Ovary (tissue), 9 donors: ENCODE data around the gene SHC3. TPM values are rescaled to one million over a fixed set of nuclear protein-coding genes. Genes with fewer than 3 reads are reported as not detected.

Experiments used
- DNase-seq, 5 donors: peaks; one replicate each; pipeline ENCODE4 v3.0.0-alpha.2; 2019 to 2020
- H3K27ac ChIP-seq, 2 donors: fragments of 200-600 bp; one replicate each; pipeline versions ENCODE4 v1.5.1 to v1.8.0; 2019 to 2022
- H3K27me3 ChIP-seq: fragments of 200-600 bp; one replicate; pipeline ENCODE4 v1.8.0; 2022
- H3K36me3 ChIP-seq: fragments of 200-600 bp; sonication (generic); one replicate; pipeline ENCODE4 v1.5.1; 2019
- H3K4me1 ChIP-seq: one replicate; pipeline ENCODE4 v1.8.1; 2013; ENCODE audit warnings: mild to moderate bottlenecking, moderate library complexity; ENCODE audit not compliant: insufficient read depth
- H3K4me3 ChIP-seq: fragments of 200-600 bp; sonication (generic); one replicate; pipeline ENCODE4 v1.5.1; 2017
- H3K9me3 ChIP-seq, 2 donors: fragments of 200-600 bp in 1 of 2; sonication (generic) in 1 of 2; one replicate each; pipeline versions ENCODE4 v1.5.1 to v1.8.1; 2013 to 2019; ENCODE audit warnings: mild to moderate bottlenecking in 1 of 2, moderate library complexity in 1 of 2
- CTCF ChIP-seq, 3 donors: fragments of 450-650 bp in 2 of 3; fragments of 200-600 bp in 1 of 3; IDR thresholded peaks; one replicate each; pipeline versions ENCODE4 v1.5.1 to v1.8.0; 2016 to 2022; ENCODE audit warnings: antibody characterized with exemption in 3 of 3, mild to moderate bottlenecking in 1 of 3
- EP300 ChIP-seq: sonication (generic); formaldehyde crosslinking; IDR thresholded peaks from one replicate; pipeline ENCODE4 v1.6.1; 2017; ENCODE audit warnings: antibody characterized with exemption
- POLR2A ChIP-seq: fragments of 450-650 bp; IDR thresholded peaks from one replicate; pipeline ENCODE4 v1.6.1; 2017; ENCODE audit warnings: antibody characterized with exemption, mild to moderate bottlenecking, moderate library complexity
- WGBS, 3 donors: extraction: QIAGEN DNeasy Blood & Tissue Kit in 1 of 3; methylation state at CpG; one replicate each; pipeline versions ENCODE4 v1.1.5 to v1.1.7; 2013 to 2017; 5-methylcytosine and 5-hydroxymethylcytosine counted together
- intact Hi-C, 4 donors: fragments of 100-400 bp; cut with DNase I; formaldehyde crosslinking; loops; one replicate each; pipeline versions ENCODE4 v1.11.0 to v1.15.1; 2022 to 2023
- polyA plus RNA-seq, 2 donors: library from polyadenylated mRNA; stranded (reverse); fragments of 200-250 nt in 1 of 2; fragments of 350-450 nt in 1 of 2; fragmentation: Illumina TruSeq in 1 of 2; extraction: RNeasy Lipid Tissue Mini Kit (QIAGEN cat#74804) in 1 of 2; gene quantifications; one replicate each; pipeline ENCODE4 v1.2.3, GENCODE V29; 2013 to 2014
- total RNA-seq, 7 donors: library from RNA; depleted of rRNA in 2 of 7; stranded (reverse); fragments of >200 nt in 2 of 7; fragmentation: NEBNext Ultra II Directional in 3 of 7; extraction: Animal tissue kit (Norgen Biotek cat#: 25700) in 3 of 7; gene quantifications; one replicate each; pipeline versions ENCODE4 v1.1.0 to v1.2.4, GENCODE V29; 2016 to 2023
- donor health status: DM: no; HTN: no; CAD: no; lungs with moderate emphysema.
- donor health status: DM: no; HTN: no; CAD: no.
- donor health status: Bipolar disorder and iron deficiency.
- donor health status: DM: yes; HTN: yes; CAD: no.
- donor health status: DM: no; HTN: no; CAD: no.
- donor health status: DM: yes; HTN: yes; CAD: no.

Gene SHC3
- total and polyA plus RNA-seq, 9 donors, result 0.05 to 1.0 (median 0.46) TPM

- Histone ChIP-seq H3K27me3 (no peaks in the 10 kb centered on the region), H3K36me3 (no peaks in the 10 kb centered on the region), H3K27ac (no peak overlapping the region), H3K4me1 (no peaks in the 10 kb centered on the region), H3K9me3 (no peaks in the 10 kb centered on the region), H3K4me3 (no peak overlapping the region)
- WGBS, 3 donors, result 88 to 94% (median 89%) methylated on average over 4 of the region's 4 CpGs
- intact Hi-C loops, result no loop called here
- no peak for DNase-seq
- TF ChIP-seq EP300 (no peak), POLR2A (no peak), CTCF (IDR thresholded peaks at IDR 0.05) (no peak)
These were observed 131.0 kb downstream of the SHC3 start for GRCh38 chr9:89047667-89048066.

- TF ChIP-seq POLR2A, result no peak
- TF ChIP-seq CTCF (IDR thresholded peaks at IDR 0.05), result no peak
- no peak for TF ChIP-seq EP300
- 17 to 24% (median 18%) methylated on average over 2 of the region's 2 CpGs for WGBS, 3 donors
- Histone ChIP-seq H3K4me3 (no peak overlapping the region), H3K4me1 (no peaks in the 10 kb centered on the region), H3K36me3 (no peaks in the 10 kb centered on the region), H3K9me3 (no peaks in the 10 kb centered on the region), H3K27ac (no peak overlapping the region), H3K27me3 (no peaks in the 10 kb centered on the region)
- no peak for DNase-seq
- intact Hi-C loops, result no loop called here
These were observed 131.8 kb downstream of the SHC3 start for GRCh38 chr9:89046832-89047231.

GRCh38 chr9:89044881-89045280, 133.7 kb downstream of the SHC3 start:
- Histone ChIP-seq H3K4me3 (no peak overlapping the region), H3K27me3 (no peaks in the 10 kb centered on the region), H3K27ac (no peak overlapping the region), H3K4me1 (no peaks in the 10 kb centered on the region), H3K9me3 (no peaks in the 10 kb centered on the region), H3K36me3 (no peaks in the 10 kb centered on the region)
- DNase-seq, result no peak
- intact Hi-C loops, result no loop called here
- WGBS, 3 donors, result 86 to 95% (median 90%) methylated on average over 4 of the region's 4 CpGs
- TF ChIP-seq EP300 (no peak), CTCF (IDR thresholded peaks at IDR 0.05) (no peak), POLR2A (no peak)

- no peak for DNase-seq
- TF ChIP-seq CTCF (IDR thresholded peaks at IDR 0.05) (no peak), EP300 (no peak), POLR2A (no peak)
- Histone ChIP-seq H3K36me3 (no peaks in the 10 kb centered on the region), H3K27me3 (no peaks in the 10 kb centered on the region), H3K4me1 (no peaks in the 10 kb centered on the region), H3K4me3 (no peak overlapping the region), H3K9me3 (no peaks in the 10 kb centered on the region), H3K27ac (no peak overlapping the region)
- intact Hi-C loops, result no loop called here
- 94 to 98% (median 94%) methylated on average over 2 of the region's 2 CpGs for WGBS, 3 donors
These were observed 134.5 kb downstream of the SHC3 start for GRCh38 chr9:89044104-89044503.

- WGBS, 3 donors, result 93 to 94% (median 93%) methylated on average over 9 of the region's 9 CpGs
- no peaks in the 10 kb centered on the region for H3K36me3 ChIP-seq
These were observed 135.6 kb downstream of the SHC3 start for GRCh38 chr9:89042984-89043383.

More at GRCh38 chr9:89042984-89043383, 135.6 kb downstream of the SHC3 start:
- no peak for TF ChIP-seq EP300
- no peak for TF ChIP-seq CTCF (IDR thresholded peaks at IDR 0.05)
- no peak for TF ChIP-seq POLR2A
- Histone ChIP-seq H3K4me1 (no peaks in the 10 kb centered on the region), H3K27ac (no peak overlapping the region), H3K9me3 (no peaks in the 10 kb centered on the region), H3K4me3 (no peak overlapping the region), H3K27me3 (no peaks in the 10 kb centered on the region)
- intact Hi-C loops, result no loop called here
- DNase-seq, result no peak
